ENCODE measurements around the gene PEPD. TPM values are rescaled to one million over a fixed set of nuclear protein-coding genes. Genes with fewer than 3 reads are reported as not detected.
A peak's percentile ranks its signal among the peaks of the same experiment; 100 is the strongest.

Gene PEPD
- total and polyA plus RNA-seq, 2 of the 4 experiments (the other 2 are of a cell fraction): 36.7 to 88.4 TPM

- H3K4me2 ChIP-seq (ENCODE audit: low read depth, low read length): no peak overlapping the region
- no peak overlapping the region for H4K5ac ChIP-seq (ENCODE audit: low read depth, low read length)
- no peak overlapping the region for H2AK5ac ChIP-seq (ENCODE audit: low read depth, low read length)
- CTCF ChIA-PET: no interaction called here
- H3K27ac ChIP-seq (ENCODE audit: insufficient read depth, low read length): no peak overlapping the region
- ATAC-seq (ENCODE audit: low read depth) (no peak), DNase-seq (no peak)
- intact Hi-C loops (cut with micrococcal nuclease): no loop called here
- H3K4ac ChIP-seq (ENCODE audit: low read depth, low read length): no peak overlapping the region
- no peak overlapping the region for H4K91ac ChIP-seq (ENCODE audit: insufficient read depth, low read depth, low read length)
- peak overlapping the region; percentile 19 for H2AK9ac ChIP-seq (replicated peaks; ENCODE audit: low read depth, low read length, poor library complexity)
- TF ChIP-seq MXI1 (IDR thresholded peaks at IDR 0.05; ENCODE audit: borderline replicate concordance, low read depth, low read length) (no peak), SMC3 (IDR thresholded peaks at IDR 0.05; ENCODE audit: low read depth, low read length) (no peak), ELK1 (IDR thresholded peaks at IDR 0.05; ENCODE audit: borderline replicate concordance, low read depth, low read length) (no peak)
- POLR2A ChIA-PET (ENCODE audit: unreplicated experiment): no interaction called here
- H2BK120ac ChIP-seq (ENCODE audit: low read depth, low read length): no peak overlapping the region
- H3K9me1 ChIP-seq (ENCODE audit: insufficient read depth, low read length): peaks cover 3% of the 10 kb centered on the region; the same call in 1 of the 2 replicates
- WGBS, 2 experiments (ENCODE audit: extremely low coverage in 2 of 2, insufficient read length in 1 of 2): 85% methylated on average over 2 of the region's 5 CpGs; no CpG with 5 or more reads in 1 of the 2 experiments
- H3K4me3 ChIP-seq (ENCODE audit: insufficient read depth, low read depth, low read length): no peak overlapping the region
- H4K8ac ChIP-seq (ENCODE audit: low read depth in 2 of 2, low read length in 2 of 2): no peak overlapping the region
- in situ Hi-C loops (cut with MboI; ENCODE audit: low sequenced_read_pairs): no loop called here
- peaks cover 21% of the 10 kb centered on the region; the same call in 1 of the 2 replicates for H4K20me1 ChIP-seq (ENCODE audit: insufficient read depth, low read length)
- H3K56ac ChIP-seq (ENCODE audit: extremely low read depth, insufficient read depth, low read length): no peak overlapping the region
- no peak overlapping the region for H3K14ac ChIP-seq (replicated peaks; ENCODE audit: low read depth, low read length)
- H3K27me3 ChIP-seq (ENCODE audit: control insufficient read depth, insufficient read depth, low read length): no peaks in the 10 kb centered on the region
- dilution Hi-C loops (cut with HindIII; ENCODE audit: low sequenced_read_pairs, unreplicated experiment): no loop called here
- H2BK15ac ChIP-seq (ENCODE audit: low read depth, low read length): no peak overlapping the region
- H3K9me3 ChIP-seq (ENCODE audit: control insufficient read depth, insufficient read depth, low read length): no peaks in the 10 kb centered on the region
- H3K4me1 ChIP-seq (ENCODE audit: control insufficient read depth, insufficient read depth, low read length): peaks cover 2% of the 10 kb centered on the region; the same call in 1 of the 2 replicates
- H2BK20ac ChIP-seq (ENCODE audit: low read depth, low read length): no peak overlapping the region
- no peak overlapping the region for H3K9ac ChIP-seq (ENCODE audit: low read depth, low read length)
- H2AFZ ChIP-seq (replicated peaks; ENCODE audit: low read length, poor library complexity): no peak overlapping the region
- BruUV-seq (replicated peaks): no TSS peak
- no peak overlapping the region for H2BK5ac ChIP-seq (ENCODE audit: low read depth, low read length, poor library complexity, severe bottlenecking)
- no peak overlapping the region for H3K23ac ChIP-seq (ENCODE audit: low read depth, low read length)
- no peak overlapping the region for H3K18ac ChIP-seq (ENCODE audit: low read depth, low read length)
- H3K36me3 ChIP-seq (ENCODE audit: control insufficient read depth, insufficient read depth, low read length): no peaks in the 10 kb centered on the region
- H3K79me1 ChIP-seq (ENCODE audit: low read depth in 1 of 2, low read length in 2 of 2): peaks cover 7 to 40% of the 10 kb centered on the region in 2 experiments
These were observed 3.0 kb downstream of the PEPD start for GRCh38 chr19:33518541-33518940.
